CD4-positive, CD25-positive, alpha-beta regulatory T cell (primary cell): ENCODE data around the gene MARCHF3. TPM values are rescaled to one million over a fixed set of nuclear protein-coding genes. Genes with fewer than 3 reads are reported as not detected.

Source experiments
- ATAC-seq, 2 donors: fragments of 150-1000 bp; cut with Tn5 transposase; one replicate each; pipeline ENCODE4 v1.10.0; 2021; ENCODE audit warnings: low read depth in 2 of 2, moderate number of reproducible peaks in 2 of 2, moderate library complexity in 1 of 2
- DNase-seq, 3 donors: peaks; one replicate each; pipeline versions ENCODE4 v3.0.0 to v3.0.0-alpha.2; 2012 to 2022; ENCODE audit warnings: mixed read lengths in 1 of 3
- H3K27ac ChIP-seq: one replicate; pipeline ENCODE4 v1.7.0; 2013; ENCODE audit warnings: mild to moderate bottlenecking, low read length; ENCODE audit not compliant: insufficient read depth, poor library complexity, severe bottlenecking
- H3K27me3 ChIP-seq: one replicate; pipeline ENCODE4 v1.7.0; 2013; ENCODE audit warnings: low read length; ENCODE audit not compliant: control insufficient read depth, insufficient read depth
- H3K36me3 ChIP-seq: one replicate; pipeline ENCODE4 v1.7.0; 2013; ENCODE audit warnings: mild to moderate bottlenecking, low read length, moderate library complexity; ENCODE audit not compliant: control insufficient read depth, insufficient read depth
- H3K4me1 ChIP-seq: 2 replicates; pipeline ENCODE4 v1.7.0; 2013; ENCODE audit warnings: mild to moderate bottlenecking, low read length; ENCODE audit not compliant: insufficient read depth, control insufficient read depth, poor library complexity, severe bottlenecking
- H3K4me3 ChIP-seq: one replicate; pipeline ENCODE4 v1.7.0; 2013; ENCODE audit warnings: low read depth, mild to moderate bottlenecking, low read length, moderate library complexity
- H3K9me3 ChIP-seq, 2 experiments: 1 replicate in 1 of 2; 2 replicates in 1 of 2; pipeline ENCODE4 v1.7.0; 2013; ENCODE audit warnings: low read length in 2 of 2, mild to moderate bottlenecking in 1 of 2, moderate library complexity in 1 of 2; ENCODE audit not compliant: control insufficient read depth in 2 of 2
- H3K27ac Mint-ChIP-seq, 3 donors: one replicate each; pipeline ENCODE4 v1.8.0; 2020 to 2022; ENCODE audit warnings: mild to moderate bottlenecking in 3 of 3, mixed read lengths in 3 of 3, moderate library complexity in 2 of 3
- H3K27me3 Mint-ChIP-seq: one replicate; pipeline ENCODE4 v1.8.0; 2022; ENCODE audit warnings: mild to moderate bottlenecking, mixed read lengths
- H3K36me3 Mint-ChIP-seq: one replicate; pipeline ENCODE4 v1.8.0; 2020; ENCODE audit warnings: mixed read lengths
- H3K4me1 Mint-ChIP-seq, 4 donors: one replicate each; pipeline ENCODE4 v1.8.0; 2020 to 2022; ENCODE audit warnings: mixed read lengths in 4 of 4, mild to moderate bottlenecking in 1 of 4
- H3K4me3 Mint-ChIP-seq, 4 donors: one replicate each; pipeline ENCODE4 v1.8.0; 2020 to 2022; ENCODE audit warnings: mild to moderate bottlenecking in 4 of 4, mixed read lengths in 4 of 4, moderate library complexity in 3 of 4
- H3K9me3 Mint-ChIP-seq, 7 donors: one replicate each; pipeline ENCODE4 v1.8.0; 2020 to 2022; ENCODE audit warnings: mixed read lengths in 7 of 7, mild to moderate bottlenecking in 3 of 7, moderate library complexity in 2 of 7
- polyA plus RNA-seq, 4 donors: library from polyadenylated mRNA; unstranded; fragments of 300-500 nt; fragmentation: Illumina TruSeq; gene quantifications; one replicate each; pipeline ENCODE4 v1.2.3, GENCODE V29; 2021
- total RNA-seq: library from RNA; stranded (reverse); gene quantifications from one replicate; pipeline ENCODE4 v1.2.3, GENCODE V29; 2022

MARCHF3 gene
- total and polyA plus RNA-seq, 5 donors from 2014 or later: 12.5 to 21.6 (median 15.2) TPM

DNA sequence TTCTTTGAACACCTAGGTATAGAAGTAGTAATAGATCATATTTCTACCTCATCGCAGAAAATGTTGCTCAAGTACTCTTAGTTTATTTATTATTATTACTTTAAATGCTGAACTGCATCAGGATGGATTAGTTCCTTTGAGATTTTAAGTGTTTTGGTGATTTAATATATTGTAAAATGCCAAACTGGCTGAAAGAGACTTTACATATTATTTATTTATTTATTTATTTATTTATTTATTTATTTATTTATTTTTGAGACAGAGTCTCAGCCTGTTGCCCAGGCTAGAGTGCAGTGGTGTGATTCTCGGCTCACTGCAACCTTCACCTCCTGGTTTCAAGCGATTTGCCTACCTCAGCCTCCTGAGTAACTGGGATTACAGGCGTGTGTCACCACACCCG is 211.1 kb downstream of the MARCHF3 start:
- H3K27ac ChIP-seq: no peak overlapping the region
- no peaks in the 10 kb centered on the region for H3K27me3 ChIP-seq
- H3K36me3 ChIP-seq: peaks cover 25% of the 10 kb centered on the region
- no peaks in the 10 kb centered on the region for H3K27me3 Mint-ChIP-seq
- H3K4me3 ChIP-seq: no peak overlapping the region
- H3K27ac Mint-ChIP-seq: no peak overlapping the region
- H3K36me3 Mint-ChIP-seq: peaks cover 37% of the 10 kb centered on the region
- no peaks in the 10 kb centered on the region for H3K9me3 Mint-ChIP-seq
- ATAC-seq: no peak
- H3K4me1 Mint-ChIP-seq: peaks cover 14 to 19% (median 17%) of the 10 kb centered on the region in 4 donors
- DNase-seq: no peak
- no peaks in the 10 kb centered on the region for H3K9me3 ChIP-seq
- no peak overlapping the region for H3K4me3 Mint-ChIP-seq
- H3K4me1 ChIP-seq: peaks cover 6% of the 10 kb centered on the region

DNA sequence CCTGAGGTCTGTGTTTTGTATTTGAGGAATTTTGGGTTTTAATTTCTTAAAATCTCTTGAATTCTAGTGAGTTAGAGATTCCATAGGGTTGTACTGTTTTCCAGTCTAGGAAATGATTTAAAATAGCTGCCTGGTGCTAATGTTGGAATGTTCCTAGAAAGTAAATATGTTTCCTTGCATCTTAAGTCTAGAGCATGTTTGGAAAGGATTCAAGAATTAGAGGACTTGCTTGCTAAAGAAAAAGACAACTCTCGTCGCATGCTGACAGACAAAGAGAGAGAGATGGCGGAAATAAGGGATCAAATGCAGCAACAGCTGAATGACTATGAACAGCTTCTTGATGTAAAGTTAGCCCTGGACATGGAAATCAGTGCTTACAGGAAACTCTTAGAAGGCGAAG is 211.6 kb downstream of the MARCHF3 start:
- no peaks in the 10 kb centered on the region for H3K27me3 Mint-ChIP-seq
- DNase-seq: no peak
- H3K4me3 Mint-ChIP-seq: no peak overlapping the region
- peaks cover 26% of the 10 kb centered on the region for H3K36me3 ChIP-seq
- H3K4me1 ChIP-seq: peaks cover 6% of the 10 kb centered on the region
- peaks cover 37% of the 10 kb centered on the region for H3K36me3 Mint-ChIP-seq
- no peak overlapping the region for H3K27ac ChIP-seq
- no peak overlapping the region for H3K27ac Mint-ChIP-seq
- H3K27me3 ChIP-seq: no peaks in the 10 kb centered on the region
- peaks cover 14 to 25% (median 19%) of the 10 kb centered on the region in 4 donors for H3K4me1 Mint-ChIP-seq
- no peak for ATAC-seq
- H3K9me3 ChIP-seq: no peaks in the 10 kb centered on the region
- no peaks in the 10 kb centered on the region for H3K9me3 Mint-ChIP-seq
- H3K4me3 ChIP-seq: no peak overlapping the region

Other genes starting within 250 kb of the MARCHF3 start
- gene C5orf63, start 42.9 kb upstream of the MARCHF3 start, total RNA-seq: 4.4 TPM
- gene C5orf63, start 42.9 kb upstream of the MARCHF3 start, polyA plus RNA-seq: 10 to 100 TPM in 1 of 4 donors, 1 to 10 TPM in 3; 6.3 to 14.8 (median 7.8) TPM